Measurements from ENCODE around the gene NUP107. TPM values are rescaled to one million over a fixed set of nuclear protein-coding genes. Genes with fewer than 3 reads are reported as not detected.

The NUP107 gene
- total RNA-seq, 3 donors from 2014 or later (not counting 1 experiment from before 2014, with no cell fraction given), result 54.9 to 69.2 (median 62.0) TPM

- H3K36me3 Mint-ChIP-seq, result no peaks in the 10 kb centered on the region
Measured at GRCh38 chr12:68639396-68639767, 47.4 kb upstream of the NUP107 start.

GRCh38 chr12:68641138-68641537 lies 45.6 kb upstream of the NUP107 start:
- intact Hi-C loops (cut with micrococcal nuclease), result no loop called here
- Histone ChIP-seq H3K4me3 (ENCODE audit: low read length) (peak overlapping the region; percentile 7), H3K4me1 (ENCODE audit: control insufficient read depth, insufficient read depth, low read length) (peaks cover 50% of the 10 kb centered on the region), H3K36me3 (ENCODE audit: control insufficient read depth, insufficient read depth, low read length) (peaks cover 15% of the 10 kb centered on the region), H3K27ac (ENCODE audit: low read length) (peak overlapping the region; percentile 71), H3K27me3 (ENCODE audit: control insufficient read depth, insufficient read depth, low read length) (no peaks in the 10 kb centered on the region), H3K9me3 (ENCODE audit: control insufficient read depth, insufficient read depth, low read length) (no peaks in the 10 kb centered on the region)
- Mint-ChIP-seq H3K4me3 (peak overlapping the region; percentile 90), H3K4me1 (peaks cover 81 to 83% of the 10 kb centered on the region in 2 donors), H3K27me3 (ENCODE audit: low read depth in 2 of 2) (no peaks in the 10 kb centered on the region), H3K27ac (peak overlapping the region; percentile 94 to 95), H3K9me3 (no peaks in the 10 kb centered on the region), H3K36me3 (no peaks in the 10 kb centered on the region)
- DNase-seq, result peak in 1 of 2 donors; percentile 56
- no peak for TF ChIP-seq CTCF (IDR thresholded peaks at IDR 0.05)
- ATAC-seq, result peak; percentile 64 to 81 (median 72)
- WGBS (ENCODE audit: insufficient coverage), result 4% methylated on average over 4 of the region's 5 CpGs

More at GRCh38 chr12:68639396-68639767, 47.4 kb upstream of the NUP107 start:
- no peak overlapping the region for H3K4me3 ChIP-seq (ENCODE audit: low read length)
- no peaks in the 10 kb centered on the region for H3K27me3 ChIP-seq (ENCODE audit: control insufficient read depth, insufficient read depth, low read length)
- H3K4me1 Mint-ChIP-seq, result peaks cover 81 to 82% of the 10 kb centered on the region in 2 donors
- H3K9me3 Mint-ChIP-seq, result no peaks in the 10 kb centered on the region
- H3K4me3 Mint-ChIP-seq, result peak overlapping the region; percentile 90
- H3K27ac Mint-ChIP-seq, result peak overlapping the region; percentile 94 to 95
- H3K27me3 Mint-ChIP-seq (ENCODE audit: low read depth in 2 of 2), result no peaks in the 10 kb centered on the region
- 71% methylated on average over 1 of the region's 1 CpG for WGBS (ENCODE audit: insufficient coverage)
- DNase-seq (peak in 1 of 2 donors; percentile 32), ATAC-seq (peak in 2 of 3 donors; percentile 15 to 17)
- H3K4me1 ChIP-seq (ENCODE audit: control insufficient read depth, insufficient read depth, low read length), result peaks cover 48% of the 10 kb centered on the region
- intact Hi-C loops (cut with micrococcal nuclease), result loop anchor here (1.0 kb wide), 1 partner anchor 8 kb away; no protein-coding TSS in a partner anchor
- peaks cover 12% of the 10 kb centered on the region for H3K36me3 ChIP-seq (ENCODE audit: control insufficient read depth, insufficient read depth, low read length)
- TF ChIP-seq CTCF (IDR thresholded peaks at IDR 0.05), result no peak
- no peaks in the 10 kb centered on the region for H3K9me3 ChIP-seq (ENCODE audit: control insufficient read depth, insufficient read depth, low read length)
- H3K27ac ChIP-seq (ENCODE audit: low read length), result peak overlapping the region; percentile 64

- WGBS (ENCODE audit: insufficient coverage), result 93% methylated on average over 3 of the region's 5 CpGs
- no peaks in the 10 kb centered on the region for H3K9me3 Mint-ChIP-seq
- peaks cover 37% of the 10 kb centered on the region for H3K4me1 ChIP-seq (ENCODE audit: control insufficient read depth, insufficient read depth, low read length)
- no peaks in the 10 kb centered on the region for H3K9me3 ChIP-seq (ENCODE audit: control insufficient read depth, insufficient read depth, low read length)
- peak overlapping the region; percentile 74 for H3K4me3 Mint-ChIP-seq
- intact Hi-C loops (cut with micrococcal nuclease), result loop anchor here (5.0 kb wide), 2 partner anchors 34 to 41 kb away; partner anchors contain the start of genes NUP107 and RAP1B
- H3K27ac Mint-ChIP-seq, result peak overlapping the region; percentile 92 to 97
- no peaks in the 10 kb centered on the region for H3K27me3 Mint-ChIP-seq (ENCODE audit: low read depth in 2 of 2)
- no peak for TF ChIP-seq CTCF (IDR thresholded peaks at IDR 0.05)
- H3K27me3 ChIP-seq (ENCODE audit: control insufficient read depth, insufficient read depth, low read length), result no peaks in the 10 kb centered on the region
- H3K4me3 ChIP-seq (ENCODE audit: low read length), result no peak overlapping the region
- no peaks in the 10 kb centered on the region for H3K36me3 Mint-ChIP-seq
- H3K36me3 ChIP-seq (ENCODE audit: control insufficient read depth, insufficient read depth, low read length), result peaks cover 41% of the 10 kb centered on the region
- H3K4me1 Mint-ChIP-seq, result peaks cover 75 to 77% of the 10 kb centered on the region in 2 donors
- DNase-seq, result no peak
- ATAC-seq, result no peak
- peak overlapping the region; percentile 44 for H3K27ac ChIP-seq (ENCODE audit: low read length)
Measured at GRCh38 chr12:68646484-68646883, 40.3 kb upstream of the NUP107 start.

GRCh38 chr12:68647507-68647906 lies 39.3 kb upstream of the NUP107 start:
- Histone ChIP-seq H3K4me3 (ENCODE audit: low read length) (no peak overlapping the region), H3K27ac (ENCODE audit: low read length) (peak overlapping the region; percentile 22), H3K36me3 (ENCODE audit: control insufficient read depth, insufficient read depth, low read length) (peaks cover 49% of the 10 kb centered on the region), H3K27me3 (ENCODE audit: control insufficient read depth, insufficient read depth, low read length) (no peaks in the 10 kb centered on the region), H3K9me3 (ENCODE audit: control insufficient read depth, insufficient read depth, low read length) (no peaks in the 10 kb centered on the region), H3K4me1 (ENCODE audit: control insufficient read depth, insufficient read depth, low read length) (peaks cover 35% of the 10 kb centered on the region)
- Mint-ChIP-seq H3K4me3 (peak overlapping the region; percentile 78), H3K27ac (peak overlapping the region; percentile 92 to 97), H3K36me3 (no peaks in the 10 kb centered on the region), H3K4me1 (peaks cover 69 to 71% of the 10 kb centered on the region in 2 donors), H3K27me3 (ENCODE audit: low read depth in 2 of 2) (no peaks in the 10 kb centered on the region), H3K9me3 (no peaks in the 10 kb centered on the region)
- TF ChIP-seq CTCF (IDR thresholded peaks at IDR 0.05), result no peak
- no peak for ATAC-seq
- intact Hi-C loops (cut with micrococcal nuclease), result loop anchor here (5.0 kb wide), 2 partner anchors 35 to 40 kb away; partner anchors contain the start of genes NUP107 and RAP1B
- 67% methylated on average over 1 of the region's 1 CpG for WGBS (ENCODE audit: insufficient coverage)
- no peak for DNase-seq
